Testis (tissue), 2 donors: Measurements from ENCODE around the gene EGFR.

Experiments used
- CTCF ChIP-seq, 3 experiments: fragments of 450-650 bp in 2 of 3; fragments of 200-600 bp in 1 of 3; sonication (generic) in 1 of 3; IDR thresholded peaks; one replicate each; pipeline ENCODE4 v1.5.1; 2016 to 2019; ENCODE audit warnings: antibody characterized with exemption in 3 of 3, mild to moderate bottlenecking in 2 of 3, moderate library complexity in 1 of 3
- POLR2A ChIP-seq: fragments of 450-650 bp; IDR thresholded peaks from one replicate; pipeline ENCODE4 v1.6.1; 2017; ENCODE audit warnings: antibody characterized with exemption, mild to moderate bottlenecking, moderate library complexity

GRCh38 chr7:55185941-55186609 lies 167.3 kb downstream of the EGFR start:
- TF ChIP-seq POLR2A: no peak
- TF ChIP-seq CTCF (IDR thresholded peaks at IDR 0.05): no peak
